SK-N-SH treated with all-trans-retinoic acid at 6 μM for 48 hours (cell line): ENCODE data around the gene FAM53A.

Experiments
- ATAC-seq: fragments of 200-7000 bp; cut with Tn5 transposase; 3 replicates; pipeline ENCODE4 v1.9.1; 2020; ENCODE audit warnings: mild to moderate bottlenecking, moderate library complexity
- ARNTL ChIP-seq: fragments of 450-650 bp; formaldehyde crosslinking; IDR thresholded peaks from 2 replicates; pipeline ENCODE4 v1.5.0; 2020; ENCODE audit warnings: low read depth, mild to moderate bottlenecking, moderate library complexity, borderline replicate concordance
- BACH2 ChIP-seq: fragments of 250-450 bp; sonication (Bioruptor Pico); IDR thresholded peaks from 2 replicates; pipeline ENCODE4 v1.9.0; 2021; ENCODE audit warnings: mild to moderate bottlenecking, borderline replicate concordance
- CREB5 ChIP-seq: fragments of 250-450 bp; sonication (Bioruptor Pico); IDR thresholded peaks from 2 replicates; pipeline ENCODE4 v1.5.1; 2020; ENCODE audit warnings: low read depth, mild to moderate bottlenecking, moderate library complexity
- CSDC2 ChIP-seq: fragments of 250-450 bp; sonication (Bioruptor Pico); IDR thresholded peaks from 2 replicates; pipeline ENCODE4 v1.5.0; 2020; ENCODE audit warnings: mild to moderate bottlenecking, moderate library complexity
- CSRNP3 ChIP-seq: fragments of 250-450 bp; sonication (Bioruptor Pico); IDR thresholded peaks from 2 replicates; pipeline ENCODE4 v1.5.1; 2021; ENCODE audit warnings: mild to moderate bottlenecking, moderate library complexity
- ESRRG ChIP-seq: fragments of 250-450 bp; sonication (Bioruptor Pico); IDR thresholded peaks from 2 replicates; pipeline ENCODE4 v1.6.1; 2021; ENCODE audit warnings: mild to moderate bottlenecking
- GLIS3 ChIP-seq: fragments of 250-450 bp; sonication (Bioruptor Pico); IDR thresholded peaks from 2 replicates; pipeline ENCODE4 v1.5.0; 2020; ENCODE audit warnings: mild to moderate bottlenecking, moderate library complexity
- ISL1 ChIP-seq: fragments of 250-450 bp; sonication (Bioruptor Pico); IDR thresholded peaks from 2 replicates; pipeline ENCODE4 v2.1.2; 2022; ENCODE audit warnings: mild to moderate bottlenecking, moderate library complexity
- OSR1 ChIP-seq: fragments of 250-450 bp; sonication (Bioruptor Pico); IDR thresholded peaks from 2 replicates; pipeline ENCODE4 v1.8.0; 2022; ENCODE audit warnings: moderate library complexity, mild to moderate bottlenecking, inconsistent platforms
- POU6F1 ChIP-seq: fragments of 250-450 bp; sonication (Bioruptor Pico); IDR thresholded peaks from 2 replicates; pipeline ENCODE4 v1.8.0; 2021; ENCODE audit warnings: low read depth, mild to moderate bottlenecking, moderate library complexity, borderline replicate concordance
- PPARA ChIP-seq: fragments of 250-450 bp; sonication (Bioruptor Pico); IDR thresholded peaks from 2 replicates; pipeline ENCODE4 v1.5.0; 2020; ENCODE audit warnings: mild to moderate bottlenecking, borderline replicate concordance
- RARB ChIP-seq: fragments of 250-450 bp; sonication (Bioruptor Pico); IDR thresholded peaks from 2 replicates; pipeline ENCODE4 v1.8.0; 2021; ENCODE audit warnings: mild to moderate bottlenecking, moderate library complexity
- SNAI2 ChIP-seq: fragments of 250-450 bp; sonication (Bioruptor Pico); IDR thresholded peaks from 2 replicates; pipeline ENCODE4 v1.5.0; 2020; ENCODE audit warnings: mild to moderate bottlenecking, moderate library complexity
- TCF4 ChIP-seq: fragments of 250-450 bp; sonication (Bioruptor Pico); IDR thresholded peaks from 2 replicates; pipeline ENCODE4 v1.8.0; 2021; ENCODE audit warnings: mild to moderate bottlenecking, moderate library complexity, borderline replicate concordance
- TOX ChIP-seq: fragments of 250-450 bp; sonication (Bioruptor Pico); IDR thresholded peaks from 2 replicates; pipeline ENCODE4 v1.8.0; 2021; ENCODE audit warnings: mild to moderate bottlenecking, moderate library complexity, borderline replicate concordance
- TSHZ2 ChIP-seq: fragments of 250-450 bp; sonication (Bioruptor Pico); IDR thresholded peaks from 2 replicates; pipeline ENCODE4 v1.5.0; 2020; ENCODE audit warnings: mild to moderate bottlenecking, moderate library complexity
- ZC3H10 ChIP-seq: fragments of 250-450 bp; sonication (Bioruptor Pico); IDR thresholded peaks from 2 replicates; pipeline ENCODE4 v1.5.1; 2021; ENCODE audit warnings: mild to moderate bottlenecking, moderate library complexity
- ZFP3 ChIP-seq: fragments of 250-450 bp; sonication (Bioruptor Pico); IDR thresholded peaks from 2 replicates; pipeline ENCODE4 v1.5.0; 2020; ENCODE audit warnings: mild to moderate bottlenecking, moderate library complexity
- ZFP30 ChIP-seq: fragments of 450-650 bp; formaldehyde crosslinking; IDR thresholded peaks from 2 replicates; pipeline ENCODE4 v1.5.0; 2022; ENCODE audit warnings: mild to moderate bottlenecking, moderate library complexity
- ZNF565 ChIP-seq: fragments of 450-650 bp; formaldehyde crosslinking; conservative IDR thresholded peaks from 2 replicates; pipeline ENCODE4 v1.5.0; 2020; ENCODE audit warnings: low read depth, mild to moderate bottlenecking, moderate library complexity
- ZNF70 ChIP-seq: fragments of 450-650 bp; formaldehyde crosslinking; IDR thresholded peaks from 2 replicates; pipeline ENCODE4 v1.5.0; 2020; ENCODE audit warnings: mild to moderate bottlenecking, moderate library complexity
- ZNF8 ChIP-seq: fragments of 450-650 bp; formaldehyde crosslinking; IDR thresholded peaks from 2 replicates; pipeline ENCODE4 v1.5.0; 2020; ENCODE audit warnings: mild to moderate bottlenecking, moderate library complexity

The FAM53A gene

GRCh38 chr4:1624519-1624910 lies 59.6 kb downstream of the FAM53A start:
- no peak for ATAC-seq
- TF ChIP-seq ZC3H10 = no peak
- no peak for TF ChIP-seq BACH2 (CRISPR knock-in tag)
- no peak for TF ChIP-seq ZNF70 (CRISPR knock-in tag)
- TF ChIP-seq CREB5 = no peak
- TF ChIP-seq ISL1 (CRISPR knock-in tag) = no peak
- no peak for TF ChIP-seq ZFP30 (CRISPR knock-in tag)
- TF ChIP-seq ESRRG (CRISPR knock-in tag) = no peak
- no peak for TF ChIP-seq ARNTL
- TF ChIP-seq PPARA (CRISPR knock-in tag) = no peak
- no peak for TF ChIP-seq TSHZ2 (CRISPR knock-in tag)
- TF ChIP-seq CSDC2 (CRISPR knock-in tag) = no peak
- TF ChIP-seq CSRNP3 = no peak
- TF ChIP-seq POU6F1 (CRISPR knock-in tag) = no peak
- no peak for TF ChIP-seq SNAI2 (CRISPR knock-in tag)
- TF ChIP-seq ZFP3 (CRISPR knock-in tag) = no peak

- TF ChIP-seq ZFP3 (CRISPR knock-in tag) = no peak
- no peak for TF ChIP-seq ARNTL
- no peak for TF ChIP-seq ESRRG (CRISPR knock-in tag)
- no peak for TF ChIP-seq ZNF70 (CRISPR knock-in tag)
- TF ChIP-seq TOX (CRISPR knock-in tag) = no peak
- TF ChIP-seq TCF4 (CRISPR knock-in tag) = no peak
- no peak for TF ChIP-seq GLIS3
- TF ChIP-seq SNAI2 (CRISPR knock-in tag) = no peak
- no peak for TF ChIP-seq ZC3H10
- no peak for TF ChIP-seq ISL1 (CRISPR knock-in tag)
- TF ChIP-seq ZNF565 (CRISPR knock-in tag) = no peak
- TF ChIP-seq OSR1 (CRISPR knock-in tag) = no peak
- no peak for TF ChIP-seq ZNF8 (CRISPR knock-in tag)
- no peak for TF ChIP-seq CSRNP3
Measured at GRCh38 chr4:1623821-1624518, 60.1 kb downstream of the FAM53A start.

GRCh38 chr4:1623400-1623799 lies 60.7 kb downstream of the FAM53A start:
- ATAC-seq = no peak
- no peak for TF ChIP-seq RARB
- TF ChIP-seq ZNF565 (CRISPR knock-in tag) = no peak
- no peak for TF ChIP-seq ZFP30 (CRISPR knock-in tag)
- no peak for TF ChIP-seq ZFP3 (CRISPR knock-in tag)
- no peak for TF ChIP-seq CREB5
- no peak for TF ChIP-seq TOX (CRISPR knock-in tag)
- TF ChIP-seq BACH2 (CRISPR knock-in tag) = no peak
- TF ChIP-seq OSR1 (CRISPR knock-in tag) = no peak
- no peak for TF ChIP-seq SNAI2 (CRISPR knock-in tag)
- no peak for TF ChIP-seq ZNF70 (CRISPR knock-in tag)
- no peak for TF ChIP-seq TCF4 (CRISPR knock-in tag)
- no peak for TF ChIP-seq CSDC2 (CRISPR knock-in tag)

More at GRCh38 chr4:1623821-1624518, 60.1 kb downstream of the FAM53A start:
- ATAC-seq = no peak
